SH-SY5Y (cell line): ENCODE data around the gene KBTBD12.

Source experiments
- GATA2 ChIP-seq: IDR thresholded peaks from 2 replicates; pipeline ENCODE4 v1.6.1; 2011; ENCODE audit warnings: mild to moderate bottlenecking, low read depth, low read length
- GATA3 ChIP-seq: IDR thresholded peaks from 2 replicates; pipeline ENCODE4 v1.6.1; 2011; ENCODE audit warnings: low read depth, mild to moderate bottlenecking, low read length, moderate library complexity

Gene KBTBD12

GRCh38 chr3:127985655-127986225 is 70.7 kb downstream of the KBTBD12 start:
- TF ChIP-seq GATA2 (no peak), GATA3 (no peak)

- TF ChIP-seq GATA2: no peak
- TF ChIP-seq GATA3: no peak
Observed at GRCh38 chr3:127986803-127987202, 71.8 kb downstream of the KBTBD12 start.

- TF ChIP-seq GATA3: no peak
Observed at GRCh38 chr3:127987309-127987995, 72.4 kb downstream of the KBTBD12 start.

GRCh38 chr3:127988770-127989557 is 73.9 kb downstream of the KBTBD12 start:
- TF ChIP-seq GATA3 (no peak), GATA2 (no peak)

- TF ChIP-seq GATA3: no peak
- no peak for TF ChIP-seq GATA2
Observed at GRCh38 chr3:127990051-127990450, 75.0 kb downstream of the KBTBD12 start.

GRCh38 chr3:127990461-127990860 is 75.4 kb downstream of the KBTBD12 start:
- TF ChIP-seq GATA3 (no peak), GATA2 (no peak)

GRCh38 chr3:127991251-127991650 is 76.2 kb downstream of the KBTBD12 start:
- no peak for TF ChIP-seq GATA2
- no peak for TF ChIP-seq GATA3

- TF ChIP-seq GATA2 (no peak), GATA3 (no peak)
Observed at GRCh38 chr3:127991681-127992080, 76.6 kb downstream of the KBTBD12 start.

GRCh38 chr3:127992127-127992526 is 77.1 kb downstream of the KBTBD12 start:
- TF ChIP-seq GATA3 (no peak), GATA2 (no peak)

GRCh38 chr3:127994011-127994410 is 79.0 kb downstream of the KBTBD12 start:
- TF ChIP-seq GATA2 (no peak), GATA3 (no peak)

GRCh38 chr3:127997016-127997415 is 82.0 kb downstream of the KBTBD12 start:
- TF ChIP-seq GATA2: no peak

GRCh38 chr3:127997961-127998360 is 82.9 kb downstream of the KBTBD12 start:
- TF ChIP-seq GATA3: no peak
- no peak for TF ChIP-seq GATA2

GRCh38 chr3:127998596-127998995 is 83.6 kb downstream of the KBTBD12 start:
- TF ChIP-seq GATA3: no peak
- no peak for TF ChIP-seq GATA2

- TF ChIP-seq GATA3: no peak
- no peak for TF ChIP-seq GATA2
Observed at GRCh38 chr3:127999509-128000106, 84.6 kb downstream of the KBTBD12 start.
